Mucosa of gallbladder (tissue), 1 donor: ENCODE results near the gene GIMAP1. TPM values are rescaled to one million over a fixed set of nuclear protein-coding genes. Genes with fewer than 3 reads are reported as not detected.
"Not testable (repeated sequence)": the region's sequence is repeated elsewhere in the genome, so short reads cannot be mapped to it uniquely, and the experiment has no call there.

Experiments
- DNase-seq: peaks from one replicate; pipeline ENCODE4 v3.0.0-alpha.2; 2020; ENCODE audit warnings: low spot score
- total RNA-seq: library from RNA; stranded (reverse); gene quantifications from one replicate; pipeline ENCODE4 v1.2.1, GENCODE V29; 2021
- donor health status: DM: no; HTN: no; CAD: no.

Gene GIMAP1
- 5.1 TPM for total RNA-seq

DNA sequence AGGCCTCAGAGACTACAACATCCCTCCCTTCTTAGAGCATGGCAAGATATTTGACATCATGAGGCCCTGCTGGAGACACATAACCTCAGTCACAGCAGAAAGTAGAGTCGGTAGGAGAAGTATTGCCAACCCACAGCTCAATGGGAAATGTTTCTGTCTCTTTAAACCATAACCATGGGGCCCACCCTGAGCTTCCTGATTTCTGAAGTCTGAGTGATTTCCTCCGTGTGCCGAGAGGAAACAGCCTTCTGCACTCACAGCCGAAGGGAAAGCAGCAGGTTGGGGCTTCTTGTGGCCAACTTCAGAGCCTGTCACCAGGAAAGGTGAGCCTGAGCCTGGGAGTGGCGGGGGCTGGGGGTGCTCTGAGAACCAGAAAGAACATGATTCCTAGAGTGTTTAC lies at the start of gene GIMAP1:
GIMAP1 (plus strand) TSS at position 246 of the 400 bp plus-strand sequence. CDS start 2,435 bp downstream, outside the sequence.
- DNase-seq: no peak

DNA sequence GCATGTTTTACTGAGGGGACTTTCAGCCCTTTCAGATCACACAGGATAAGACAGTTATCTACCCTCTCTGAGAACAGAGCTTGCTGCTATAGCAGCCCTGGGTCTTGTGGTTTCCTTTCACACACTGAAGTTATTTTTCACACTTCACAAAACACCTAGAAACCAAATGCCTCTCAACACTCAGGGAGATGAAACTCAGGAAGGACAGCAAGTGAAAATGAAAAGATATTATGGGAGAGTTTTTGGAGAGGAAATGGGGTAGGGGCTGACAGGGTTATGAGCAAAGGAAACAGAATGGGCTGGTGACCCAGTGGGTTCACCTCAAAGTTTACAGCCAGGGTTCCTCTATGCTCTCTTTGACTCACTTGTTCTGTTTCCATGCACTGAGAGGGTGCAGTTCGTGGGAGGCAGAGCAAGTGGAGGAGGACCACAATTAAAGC lies 47.9 kb upstream of the GIMAP1 start:
- DNase-seq: no peak

DNA sequence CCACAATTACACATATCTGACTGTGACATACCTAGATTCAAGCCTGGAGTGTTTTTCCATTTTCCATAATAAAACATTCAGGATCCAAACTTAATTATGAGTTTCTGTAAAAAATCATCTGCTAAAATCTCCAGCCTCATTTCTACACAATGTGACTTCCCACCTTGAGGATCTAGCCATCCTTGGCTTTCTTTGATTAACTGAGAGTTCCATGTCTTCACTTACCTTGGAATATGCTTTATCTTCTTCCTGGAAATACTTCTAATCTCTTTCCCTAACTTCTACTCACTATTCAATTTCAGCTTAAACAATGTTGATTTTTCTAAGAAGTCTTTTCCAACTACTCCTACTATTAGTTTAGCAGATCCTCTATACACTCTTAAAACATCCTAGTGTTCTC lies 47.4 kb upstream of the GIMAP1 start:
- no peak for DNase-seq

DNA sequence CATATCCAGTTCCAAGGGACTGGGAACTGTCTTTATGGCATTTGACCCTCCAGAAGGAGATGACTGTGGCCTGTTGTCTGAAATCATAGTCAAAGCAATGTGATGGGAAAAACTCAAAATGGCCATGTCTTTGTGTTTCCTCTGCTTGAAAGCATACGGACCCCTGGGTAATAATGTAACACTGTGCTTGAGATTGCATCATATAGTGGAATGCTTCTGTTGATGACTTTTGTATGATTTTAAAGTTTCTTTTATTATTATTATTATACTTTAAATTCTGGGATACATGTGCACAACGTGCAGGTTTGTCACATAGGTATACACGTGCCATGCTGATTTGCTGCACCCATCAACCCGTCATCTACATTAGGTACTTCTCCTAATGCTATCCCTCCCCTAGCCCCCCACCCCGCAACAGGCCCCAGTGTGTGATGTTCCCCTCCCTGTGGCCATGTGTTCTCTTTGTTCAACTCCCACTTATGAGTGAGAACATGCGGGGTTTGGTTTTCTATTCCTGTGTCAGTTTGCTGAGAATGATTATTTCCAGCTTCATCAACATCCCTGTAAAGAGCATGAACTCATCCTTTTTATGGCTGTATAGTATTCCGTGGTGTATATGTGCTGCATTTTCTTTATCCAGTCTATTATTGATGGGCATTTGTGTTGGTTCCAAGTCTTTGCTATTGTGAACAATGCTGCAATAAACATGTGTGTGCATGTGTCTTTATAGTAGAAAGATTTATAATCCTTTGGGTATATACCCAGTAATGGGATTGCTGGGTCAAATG lies 44.4 kb upstream of the GIMAP1 start:
- DNase-seq: not testable (repeated sequence)

DNA sequence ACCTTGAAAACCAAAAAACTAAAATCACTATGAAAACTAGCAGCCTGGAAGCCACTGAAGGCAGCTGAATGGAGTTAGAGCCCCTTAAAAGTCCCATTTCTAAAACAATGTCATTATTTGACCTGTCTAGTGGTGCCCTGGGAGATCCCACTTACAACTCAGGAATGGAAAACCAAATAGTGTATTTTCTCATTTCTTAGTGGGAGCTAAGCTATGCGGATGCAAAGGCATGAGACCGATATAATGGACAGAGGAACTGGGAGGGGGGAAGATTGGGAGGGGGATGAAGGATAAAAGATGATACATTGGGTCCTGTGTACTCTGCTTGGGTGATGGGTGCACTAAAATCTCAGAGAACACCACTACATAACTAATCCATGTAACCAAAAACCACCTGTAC lies 40.7 kb upstream of the GIMAP1 start:
- DNase-seq: no peak

DNA sequence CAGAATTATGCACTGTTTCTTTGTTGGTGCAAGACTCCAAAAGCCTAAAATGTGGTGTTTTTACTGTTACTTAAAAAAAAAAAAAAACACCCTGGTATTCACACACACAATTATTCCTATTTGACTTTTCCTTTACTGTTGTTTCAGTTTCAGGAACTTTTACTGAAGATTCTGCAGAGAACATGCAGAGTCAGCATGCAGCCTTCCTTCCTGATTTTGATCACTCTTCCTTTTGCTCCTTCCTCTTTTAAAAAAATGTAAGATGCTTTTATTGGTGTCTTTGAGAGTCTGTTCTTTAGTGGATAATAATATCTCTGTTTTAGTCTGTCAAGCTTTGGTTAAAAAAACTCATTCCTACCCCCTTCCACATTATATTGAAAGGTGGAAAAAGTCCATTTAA lies 40.1 kb upstream of the GIMAP1 start:
- not testable (repeated sequence) for DNase-seq

DNA sequence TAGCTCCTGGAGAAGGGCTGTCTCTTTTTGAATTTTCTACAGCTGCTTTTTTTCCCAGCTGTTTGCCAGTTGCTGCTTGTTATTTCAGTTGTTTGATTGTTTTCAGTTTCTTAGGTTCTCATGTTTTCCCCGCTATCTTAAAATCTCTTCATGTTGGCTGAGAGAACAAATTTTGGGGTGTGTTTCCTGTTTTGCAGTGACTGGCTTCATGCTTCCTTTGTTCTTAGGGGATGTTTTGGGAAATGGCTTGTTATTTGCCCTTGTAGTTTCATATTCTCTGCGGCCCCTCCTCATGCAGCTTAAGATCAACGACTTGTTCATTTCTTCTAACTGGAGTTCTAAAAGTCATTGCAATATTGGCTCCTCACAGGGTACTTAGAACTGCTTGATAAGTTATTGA lies 39.6 kb upstream of the GIMAP1 start:
- not testable (repeated sequence) for DNase-seq

DNA sequence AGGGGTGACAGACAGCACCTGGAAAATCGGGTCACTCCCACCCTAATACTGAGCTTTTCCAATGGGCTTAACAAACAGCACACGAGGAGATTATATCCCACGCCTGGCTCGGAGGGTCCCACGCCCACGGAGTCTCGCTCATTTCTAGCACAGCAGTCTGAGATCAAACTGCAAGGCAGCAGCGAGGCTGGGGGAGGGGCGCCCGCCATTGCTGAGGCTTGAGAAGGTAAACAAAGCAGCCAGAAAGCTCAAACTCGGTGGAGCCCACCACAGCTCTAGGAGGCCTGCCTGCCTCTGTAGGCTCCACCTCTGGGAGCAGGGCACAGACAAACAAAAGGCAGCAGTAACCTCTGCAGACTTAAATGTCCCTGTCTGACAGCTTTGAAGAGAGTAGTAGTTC lies 37.8 kb upstream of the GIMAP1 start:
- not testable (repeated sequence) for DNase-seq

DNA sequence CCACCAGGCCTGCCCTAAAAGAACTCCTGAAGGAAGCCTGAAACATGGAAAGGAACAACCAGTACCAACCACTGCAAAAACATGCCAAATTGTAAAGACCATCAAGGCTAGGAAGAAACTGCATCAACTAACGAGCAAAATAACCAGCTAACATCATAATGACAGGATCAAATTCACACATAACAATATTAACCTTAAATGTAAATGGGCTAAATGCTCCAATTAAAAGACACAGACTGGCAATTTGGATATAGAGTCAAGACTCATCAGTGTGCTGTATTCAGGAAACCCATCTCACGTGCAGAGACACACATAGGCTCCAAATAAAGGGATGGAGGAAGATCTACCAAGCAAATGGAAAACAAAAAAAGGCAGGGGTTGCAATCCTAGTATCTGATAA lies 36.0 kb upstream of the GIMAP1 start:
- not testable (repeated sequence) for DNase-seq

DNA sequence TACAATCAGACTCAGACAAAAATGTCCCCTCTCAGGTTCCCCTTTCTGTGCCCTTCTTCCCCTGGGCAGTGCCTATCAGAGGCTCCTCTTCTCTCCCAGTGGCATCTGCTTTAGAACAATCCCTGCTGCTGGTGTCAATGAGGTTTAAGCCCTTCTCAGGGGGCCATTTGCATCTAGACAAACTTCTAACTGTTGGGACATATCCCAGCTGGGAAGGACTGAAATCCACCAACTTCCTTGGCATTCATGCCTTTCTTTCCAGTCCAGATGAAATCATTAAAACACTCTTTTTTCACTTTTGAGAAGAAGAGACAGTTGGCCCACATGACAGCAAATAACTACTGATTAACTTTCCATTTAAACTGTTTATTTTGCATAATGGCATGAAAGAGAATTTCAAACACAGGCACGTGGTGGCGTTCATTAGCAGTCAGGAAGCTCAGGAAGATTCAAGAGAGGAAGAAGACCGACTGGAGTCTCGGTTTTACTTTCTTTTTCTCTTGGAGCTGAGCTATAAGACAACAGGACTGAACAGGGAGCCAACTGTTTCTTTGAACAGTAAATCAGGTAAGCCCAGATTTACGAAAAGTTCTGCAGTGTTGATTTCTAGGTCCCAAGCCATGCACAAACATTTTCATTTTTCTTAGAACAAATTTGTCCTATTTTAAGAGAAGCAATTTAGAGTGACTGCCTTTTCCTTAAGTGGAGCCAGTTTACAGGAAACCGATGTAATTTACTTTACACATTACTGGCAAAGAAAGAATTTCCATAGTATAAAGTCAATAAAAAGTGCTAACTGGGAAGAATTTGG lies 31.0 kb upstream of the GIMAP1 start, which contains the start of gene GIMAP2:
GIMAP2 (plus strand) TSS at position 488 of the 811 bp plus-strand sequence. CDS start 1,354 bp downstream, outside the sequence.
- DNase-seq: no peak

DNA sequence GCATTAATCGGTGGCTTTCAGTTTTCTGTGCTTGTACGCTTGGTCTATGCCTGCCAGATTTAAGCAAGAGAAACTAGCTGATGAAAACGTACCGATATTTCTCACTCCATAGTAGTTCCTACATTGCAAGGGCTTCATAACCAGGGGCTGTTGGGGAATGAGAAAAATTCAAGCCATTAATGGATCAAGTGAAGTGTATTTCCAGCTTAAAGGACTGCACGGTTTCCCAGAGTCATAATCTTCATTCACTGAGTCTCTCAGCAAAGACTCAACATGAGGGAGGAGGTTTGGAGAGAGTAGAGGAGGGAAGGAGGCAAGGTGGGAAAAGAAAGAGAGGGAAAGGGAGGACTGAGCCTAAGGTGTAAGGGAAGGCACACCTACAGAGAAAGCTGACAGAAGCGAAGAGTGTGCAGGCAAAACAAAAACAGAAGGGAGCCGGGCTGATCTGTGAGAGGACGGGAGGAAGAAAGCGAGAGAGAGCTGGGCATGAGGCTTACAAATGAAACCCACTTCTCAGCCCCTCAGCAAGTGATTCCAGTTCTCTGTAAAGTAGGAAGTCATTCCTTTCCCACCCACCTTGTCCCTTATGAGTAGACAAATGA lies 30.3 kb upstream of the GIMAP1 start:
- no peak for DNase-seq

DNA sequence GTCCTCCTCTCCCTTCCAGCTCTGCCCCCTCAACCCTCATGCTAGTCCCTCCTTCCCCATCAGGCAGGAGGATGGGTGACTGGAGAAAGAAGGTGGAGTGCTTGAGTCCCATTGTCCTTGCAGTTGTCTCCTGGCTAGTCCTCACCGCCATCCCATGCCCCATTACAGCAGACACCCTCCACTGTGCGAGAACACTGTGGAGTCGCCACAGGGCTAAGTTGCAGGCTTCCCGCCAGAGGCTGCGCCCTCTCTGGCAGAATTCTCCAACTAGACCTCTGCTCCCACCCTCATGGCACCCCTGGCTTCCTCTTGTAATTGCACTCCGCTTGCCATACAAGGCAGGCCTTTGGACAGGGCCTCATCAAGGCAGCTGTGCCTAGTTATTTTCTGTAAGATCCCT lies 27.8 kb upstream of the GIMAP1 start:
- DNase-seq: no peak

DNA sequence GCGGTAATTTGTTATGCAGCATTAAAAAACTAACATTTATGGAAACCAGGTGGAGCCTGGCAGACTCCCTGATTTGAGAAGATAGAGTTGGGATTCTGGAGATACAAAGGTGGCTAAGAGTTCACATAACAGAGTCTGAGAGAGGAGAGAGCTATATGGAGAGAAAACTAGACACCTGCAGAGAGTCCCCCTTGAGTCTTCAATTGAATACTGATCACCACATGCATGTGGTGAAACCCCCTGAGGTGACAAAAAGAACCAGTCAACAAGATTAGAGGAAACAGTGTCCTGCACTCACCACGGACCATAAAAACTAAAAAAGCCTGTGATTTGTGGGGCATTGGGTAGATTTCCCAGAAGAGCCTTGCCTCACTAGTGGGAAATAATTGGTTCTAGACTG lies 20.8 kb upstream of the GIMAP1 start:
- no peak for DNase-seq

DNA sequence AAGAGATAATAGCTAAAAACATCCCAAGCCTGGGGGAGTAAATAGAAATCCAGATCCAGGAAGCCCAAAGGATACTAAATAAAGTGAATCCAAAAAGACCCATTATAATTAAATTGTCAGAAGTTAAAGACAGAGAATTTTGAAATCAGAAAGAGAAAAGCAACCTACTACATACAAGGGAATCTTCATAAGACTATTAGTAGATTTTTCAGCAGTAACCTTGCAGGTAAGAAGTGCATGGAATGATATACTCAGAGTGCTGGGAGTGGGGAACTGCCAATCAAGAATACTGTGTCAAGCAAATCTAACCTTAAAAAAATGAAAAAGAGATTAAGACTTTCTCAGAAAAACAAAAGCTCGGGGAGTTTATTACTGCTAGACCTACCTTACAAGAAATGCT lies 13.2 kb upstream of the GIMAP1 start:
- no peak for DNase-seq

DNA sequence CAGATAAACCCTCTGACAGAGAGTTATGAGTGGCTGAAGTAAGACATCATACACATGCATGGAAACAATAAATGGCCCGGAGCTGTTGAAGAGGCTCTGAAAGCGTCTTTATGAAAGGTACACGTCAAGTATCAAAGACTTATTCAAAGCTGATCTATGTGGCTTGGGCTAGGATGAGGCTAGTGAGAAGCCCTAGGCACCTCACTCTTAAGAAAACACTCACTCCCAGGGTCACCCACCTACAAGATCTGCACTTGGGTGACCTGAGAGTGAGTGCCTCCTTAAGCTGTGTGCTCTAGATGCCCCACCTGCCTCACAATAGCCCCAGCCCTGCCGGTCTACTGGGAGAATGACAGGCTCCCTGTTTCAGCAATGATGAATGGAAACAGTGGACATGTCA lies 1.1 kb upstream of the GIMAP1 start:
- no peak for DNase-seq

DNA sequence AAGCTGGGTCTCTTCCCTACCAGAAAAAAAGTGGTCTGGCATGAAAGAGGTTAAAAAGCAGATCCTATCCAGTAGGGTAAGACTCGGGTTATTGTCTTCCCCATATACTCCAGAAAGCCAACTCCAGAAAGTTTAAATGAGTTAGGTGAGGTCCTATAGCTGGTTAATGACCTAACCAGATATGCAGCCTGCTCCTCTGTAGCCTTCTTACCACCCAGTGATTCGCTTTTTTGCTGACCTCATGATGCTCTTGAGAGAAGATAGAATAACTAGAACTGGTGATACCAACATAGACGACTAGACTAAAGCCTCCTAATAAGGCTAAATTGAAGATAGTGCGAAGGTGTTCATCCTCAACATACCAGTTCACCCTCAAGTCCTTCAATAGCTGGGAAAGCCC lies 675 bp upstream of the GIMAP1 start:
- DNase-seq: no peak

DNA sequence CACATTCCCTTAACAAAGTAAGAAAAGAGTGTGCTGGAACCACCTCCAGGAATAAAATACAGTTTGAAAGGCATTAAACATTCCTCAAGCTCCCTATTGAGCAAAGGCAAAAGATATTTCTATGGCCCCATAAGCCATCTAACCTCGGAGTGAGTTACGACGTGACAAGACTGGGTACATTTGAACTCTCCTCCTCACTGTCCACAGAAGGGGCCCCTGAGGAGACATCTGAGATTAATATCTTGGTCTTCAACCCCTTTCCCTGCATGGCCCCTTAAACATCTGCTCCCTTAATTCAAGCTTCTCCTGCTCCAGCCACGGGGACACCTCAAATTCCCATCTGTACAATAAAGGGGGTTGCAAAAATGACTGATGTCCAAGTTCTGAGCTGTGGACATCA lies 526 bp downstream of the GIMAP1 start:
- no peak for DNase-seq

DNA sequence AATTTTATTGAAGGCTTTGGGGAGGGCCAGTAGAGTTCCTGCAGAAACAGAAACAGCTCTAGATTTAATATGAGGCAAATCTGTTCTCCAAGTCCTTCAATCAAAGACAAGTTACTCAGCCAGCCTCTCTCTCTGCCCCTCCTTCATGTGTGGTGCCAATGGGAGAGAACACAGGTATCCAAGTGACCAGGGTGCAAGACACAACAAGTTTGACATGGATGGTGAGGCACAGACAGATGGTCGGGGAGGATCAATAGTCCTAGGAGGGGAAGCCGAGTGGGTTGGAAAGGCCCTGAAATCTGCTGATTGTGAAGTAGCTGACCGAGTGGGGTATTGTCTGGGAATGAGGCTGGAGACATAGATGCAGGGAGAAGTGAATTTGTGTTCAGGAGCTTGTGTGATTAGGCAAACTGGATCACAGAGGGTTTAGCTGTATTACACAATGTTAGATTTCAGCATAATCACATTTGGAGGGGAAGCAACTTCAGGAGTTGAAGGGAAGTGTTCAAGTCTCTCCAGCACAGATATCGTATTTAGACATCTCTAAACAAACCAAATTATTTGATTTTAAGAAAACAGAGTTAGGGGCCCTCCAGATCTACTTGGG lies 1.5 kb downstream of the GIMAP1 start:
- DNase-seq: no peak

DNA sequence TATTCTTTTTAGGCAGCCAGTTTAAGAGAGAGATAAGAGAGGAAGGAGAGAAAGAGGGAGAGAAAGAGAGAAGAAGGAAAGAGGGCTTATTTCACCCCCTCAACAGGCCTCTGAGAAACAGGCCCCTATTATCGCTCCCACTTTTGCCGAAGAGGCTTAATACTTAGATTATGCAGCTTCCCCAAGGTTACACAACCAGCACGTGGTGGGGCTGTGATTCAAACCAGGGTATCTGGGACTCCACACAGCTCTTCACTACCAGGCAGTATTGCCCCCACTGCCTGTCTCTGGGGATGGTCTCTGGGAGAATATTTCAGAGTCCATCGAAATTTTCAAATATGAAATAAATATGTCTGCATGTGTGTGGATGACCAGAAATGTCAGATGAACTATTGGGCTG lies 3.0 kb downstream of the GIMAP1 start:
- no peak for DNase-seq

DNA sequence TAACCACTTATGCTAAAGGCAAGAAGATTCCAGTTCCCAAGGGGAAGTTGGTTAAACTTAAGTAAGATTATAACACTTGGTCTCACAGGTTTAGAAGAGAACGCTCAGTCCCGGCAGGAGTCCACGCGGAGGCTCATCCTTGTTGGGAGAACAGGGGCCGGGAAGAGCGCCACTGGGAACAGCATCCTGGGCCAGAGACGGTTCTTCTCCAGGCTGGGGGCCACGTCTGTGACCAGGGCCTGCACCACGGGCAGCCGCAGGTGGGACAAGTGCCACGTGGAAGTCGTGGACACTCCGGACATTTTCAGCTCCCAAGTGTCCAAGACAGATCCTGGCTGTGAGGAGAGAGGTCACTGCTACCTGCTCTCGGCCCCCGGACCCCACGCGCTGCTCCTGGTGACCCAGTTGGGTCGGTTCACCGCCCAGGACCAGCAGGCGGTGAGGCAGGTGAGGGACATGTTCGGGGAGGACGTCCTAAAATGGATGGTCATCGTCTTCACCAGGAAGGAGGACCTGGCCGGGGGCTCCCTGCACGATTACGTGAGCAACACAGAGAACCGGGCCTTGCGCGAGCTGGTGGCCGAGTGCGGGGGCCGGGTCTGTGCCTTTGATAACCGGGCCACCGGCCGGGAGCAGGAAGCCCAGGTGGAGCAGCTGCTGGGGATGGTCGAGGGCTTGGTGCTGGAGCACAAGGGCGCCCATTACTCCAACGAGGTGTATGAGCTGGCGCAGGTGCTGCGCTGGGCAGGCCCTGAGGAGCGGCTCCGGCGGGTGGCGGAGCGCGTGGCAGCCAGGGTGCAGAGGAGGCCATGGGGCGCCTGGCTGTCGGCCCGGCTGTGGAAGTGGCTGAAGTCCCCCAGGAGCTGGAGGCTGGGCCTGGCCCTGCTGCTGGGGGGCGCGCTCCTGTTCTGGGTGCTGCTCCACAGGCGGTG lies 3.8 kb downstream of the GIMAP1 start:
- DNase-seq: no peak

DNA sequence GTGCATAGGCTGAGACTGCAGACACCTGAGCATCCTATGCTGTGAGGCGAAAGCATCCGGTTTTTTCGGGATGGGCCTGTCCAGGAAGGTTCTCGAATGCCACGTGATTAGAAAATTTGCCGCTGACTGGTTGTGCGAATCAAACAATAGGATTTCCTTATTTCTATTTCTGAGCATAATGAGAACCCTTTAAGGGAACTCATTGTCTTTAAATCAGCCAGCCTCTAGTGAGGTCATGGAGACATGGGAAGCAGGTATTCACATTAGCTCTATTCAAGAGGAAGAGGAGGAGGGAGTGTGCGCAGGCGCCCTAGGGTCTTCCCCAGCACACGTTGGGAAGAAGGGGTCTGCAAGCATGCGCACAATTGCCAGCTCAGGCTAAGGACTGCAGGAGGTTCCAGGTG lies 5.6 kb downstream of the GIMAP1 start:
- no peak for DNase-seq
